T47D (cell line): ENCODE results near the gene KCNMB1.
"Not testable (repeated sequence)": the region's sequence is repeated elsewhere in the genome, so short reads cannot be mapped to it uniquely, and the experiment has no call there.

Experiments
- DNase-seq, 2 experiments: peaks; one replicate each; pipeline versions ENCODE4 v3.0.0 to v3.0.0-alpha.2; 2011 to 2012; ENCODE audit warnings: low read depth in 1 of 2, low spot score in 1 of 2
- JUND ChIP-seq: IDR thresholded peaks from 2 replicates; pipeline ENCODE4 v1.6.1; 2012; ENCODE audit warnings: low read depth
- in situ Hi-C: cut with HindIII; loops from 2 replicates; pipeline ENCODE4 v1.10.0; 2016; ENCODE audit warnings: low sequenced_read_pairs, low pct_unique_long_range_greater_than_20kb

Gene KCNMB1

GRCh38 chr5:170386743-170387395 is 2.3 kb downstream of the KCNMB1 start:
- in situ Hi-C loops: no loop called here
- no peak for TF ChIP-seq JUND
- DNase-seq: no peak

- in situ Hi-C loops: no loop called here
- no peak for TF ChIP-seq JUND
- no peak for DNase-seq
Observed at GRCh38 chr5:170383227-170383626, 5.9 kb downstream of the KCNMB1 start.

- DNase-seq: no peak
- no peak for TF ChIP-seq JUND
- in situ Hi-C loops: no loop called here
Observed at GRCh38 chr5:170382790-170383189, 6.4 kb downstream of the KCNMB1 start.

- in situ Hi-C loops: no loop called here
- DNase-seq: no peak
Observed at GRCh38 chr5:170380361-170380951, 8.7 kb downstream of the KCNMB1 start.

GRCh38 chr5:170378740-170379139 is 10.4 kb downstream of the KCNMB1 start:
- TF ChIP-seq JUND: no peak
- in situ Hi-C loops: no loop called here
- no peak for DNase-seq

More at GRCh38 chr5:170380361-170380951, 8.7 kb downstream of the KCNMB1 start:
- no peak for TF ChIP-seq JUND

- no peak for DNase-seq
- no peak for TF ChIP-seq JUND
- in situ Hi-C loops: no loop called here
Observed at GRCh38 chr5:170377027-170377426, 12.1 kb downstream of the KCNMB1 start.

- in situ Hi-C loops, DNase-seq: not testable (repeated sequence)
Observed at GRCh38 chr5:170376526-170376925, 12.6 kb downstream of the KCNMB1 start.

- TF ChIP-seq JUND: no peak
- no peak for DNase-seq
- in situ Hi-C loops: no loop called here
Observed at GRCh38 chr5:170375283-170375682, 13.9 kb downstream of the KCNMB1 start.

- DNase-seq: no peak
- in situ Hi-C loops: no loop called here
- no peak for TF ChIP-seq JUND
Observed at GRCh38 chr5:170372971-170373370, 16.2 kb downstream of the KCNMB1 start.

GRCh38 chr5:170368586-170368985 is 20.6 kb downstream of the KCNMB1 start:
- in situ Hi-C loops: no loop called here
- no peak for TF ChIP-seq JUND
- DNase-seq: no peak

GRCh38 chr5:170366276-170366675 is 22.9 kb downstream of the KCNMB1 start:
- TF ChIP-seq JUND: no peak
- DNase-seq: no peak
- in situ Hi-C loops: no loop called here

GRCh38 chr5:170365831-170366230 is 23.3 kb downstream of the KCNMB1 start:
- in situ Hi-C loops: no loop called here

GRCh38 chr5:170365011-170365410 is 24.2 kb downstream of the KCNMB1 start:
- DNase-seq: no peak
- TF ChIP-seq JUND: no peak
- in situ Hi-C loops: no loop called here

More at GRCh38 chr5:170365831-170366230, 23.3 kb downstream of the KCNMB1 start:
- no peak for TF ChIP-seq JUND
- no peak for DNase-seq

- in situ Hi-C loops: no loop called here
- DNase-seq: no peak
Observed at GRCh38 chr5:170363671-170364070, 25.5 kb downstream of the KCNMB1 start.

More at GRCh38 chr5:170363671-170364070, 25.5 kb downstream of the KCNMB1 start:
- no peak for TF ChIP-seq JUND
